Liver (tissue), 3 donors: ENCODE measurements around the gene TNS4.

ENCODE experiments used
- RAD21 ChIP-seq, 2 donors: IDR thresholded peaks; 2 replicates each; pipeline ENCODE4 v1.6.1; 2016; ENCODE audit warnings: antibody characterized with exemption in 2 of 2, mild to moderate bottlenecking in 2 of 2
- YY1 ChIP-seq: IDR thresholded peaks from 2 replicates; pipeline ENCODE4 v1.6.1; 2016; ENCODE audit warnings: antibody characterized with exemption, mild to moderate bottlenecking
- TF ChIP-seq, protein P1 (sequence below): IDR thresholded peaks from 2 replicates; pipeline ENCODE4 v1.6.1; 2016; ENCODE audit warnings: antibody characterized with exemption
- TF ChIP-seq, protein P2 (sequence below): fragments of 150-350 bp; IDR thresholded peaks from 2 replicates; pipeline ENCODE4 v1.5.1; 2017; ENCODE audit warnings: improper control_type of control experiment, low read depth, low read length; ENCODE audit not compliant: missing input control
- TF ChIP-seq, protein P3 (sequence below): IDR thresholded peaks from 2 replicates; pipeline ENCODE4 v1.6.1; 2016; ENCODE audit warnings: antibody characterized with exemption, mild to moderate bottlenecking
- donor health status: healthy.
- donor health status: healthy.

DNA sequence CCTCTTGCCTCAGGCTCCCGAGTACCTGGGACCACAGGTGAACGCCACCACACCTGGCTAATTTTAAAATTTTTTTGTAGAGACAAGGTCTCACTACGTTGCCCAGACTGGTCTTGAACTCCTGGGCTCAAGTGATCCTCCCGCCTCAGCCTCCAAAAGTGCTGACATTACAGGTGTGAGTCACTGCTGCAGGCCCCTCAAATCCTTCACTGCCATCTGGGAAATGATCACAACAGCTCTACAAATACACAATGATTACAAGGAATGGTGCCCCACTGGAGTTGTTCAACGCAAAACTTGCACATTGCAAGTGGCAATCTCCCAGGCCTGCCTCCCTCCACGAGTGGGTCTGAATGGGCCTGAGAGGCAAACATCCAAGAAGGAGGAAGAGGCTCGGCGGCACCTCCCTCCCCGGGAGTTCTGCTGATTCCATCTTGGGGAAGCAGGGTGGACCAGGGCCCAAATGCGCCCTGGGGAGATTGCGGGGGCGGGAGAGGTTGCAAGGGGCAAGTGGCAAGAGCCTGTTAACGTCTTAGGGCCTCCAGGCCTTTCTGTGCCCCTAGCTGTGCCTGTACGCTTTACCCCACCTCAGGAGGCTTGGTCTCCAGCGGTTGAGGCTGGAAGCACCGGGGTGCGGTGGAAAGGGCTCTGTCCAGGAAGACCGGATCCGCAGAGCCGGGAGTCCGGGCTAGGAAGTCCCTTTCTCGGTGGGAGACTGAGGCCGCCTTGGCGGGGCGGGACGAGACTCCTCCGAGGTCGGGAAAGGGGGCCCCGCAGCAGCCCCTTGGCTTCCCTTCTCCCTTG, 58.8 kb downstream of the TNS4 start:
- no peak for TF ChIP-seq RAD21 (IDR thresholded peaks at IDR 0.05)
- TF ChIP-seq, protein P1, sequence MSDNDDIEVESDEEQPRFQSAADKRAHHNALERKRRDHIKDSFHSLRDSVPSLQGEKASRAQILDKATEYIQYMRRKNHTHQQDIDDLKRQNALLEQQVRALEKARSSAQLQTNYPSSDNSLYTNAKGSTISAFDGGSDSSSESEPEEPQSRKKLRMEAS = no peak
- TF ChIP-seq, protein P2, sequence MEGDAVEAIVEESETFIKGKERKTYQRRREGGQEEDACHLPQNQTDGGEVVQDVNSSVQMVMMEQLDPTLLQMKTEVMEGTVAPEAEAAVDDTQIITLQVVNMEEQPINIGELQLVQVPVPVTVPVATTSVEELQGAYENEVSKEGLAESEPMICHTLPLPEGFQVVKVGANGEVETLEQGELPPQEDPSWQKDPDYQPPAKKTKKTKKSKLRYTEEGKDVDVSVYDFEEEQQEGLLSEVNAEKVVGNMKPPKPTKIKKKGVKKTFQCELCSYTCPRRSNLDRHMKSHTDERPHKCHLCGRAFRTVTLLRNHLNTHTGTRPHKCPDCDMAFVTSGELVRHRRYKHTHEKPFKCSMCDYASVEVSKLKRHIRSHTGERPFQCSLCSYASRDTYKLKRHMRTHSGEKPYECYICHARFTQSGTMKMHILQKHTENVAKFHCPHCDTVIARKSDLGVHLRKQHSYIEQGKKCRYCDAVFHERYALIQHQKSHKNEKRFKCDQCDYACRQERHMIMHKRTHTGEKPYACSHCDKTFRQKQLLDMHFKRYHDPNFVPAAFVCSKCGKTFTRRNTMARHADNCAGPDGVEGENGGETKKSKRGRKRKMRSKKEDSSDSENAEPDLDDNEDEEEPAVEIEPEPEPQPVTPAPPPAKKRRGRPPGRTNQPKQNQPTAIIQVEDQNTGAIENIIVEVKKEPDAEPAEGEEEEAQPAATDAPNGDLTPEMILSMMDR = peak; percentile 6
- TF ChIP-seq, protein P3, sequence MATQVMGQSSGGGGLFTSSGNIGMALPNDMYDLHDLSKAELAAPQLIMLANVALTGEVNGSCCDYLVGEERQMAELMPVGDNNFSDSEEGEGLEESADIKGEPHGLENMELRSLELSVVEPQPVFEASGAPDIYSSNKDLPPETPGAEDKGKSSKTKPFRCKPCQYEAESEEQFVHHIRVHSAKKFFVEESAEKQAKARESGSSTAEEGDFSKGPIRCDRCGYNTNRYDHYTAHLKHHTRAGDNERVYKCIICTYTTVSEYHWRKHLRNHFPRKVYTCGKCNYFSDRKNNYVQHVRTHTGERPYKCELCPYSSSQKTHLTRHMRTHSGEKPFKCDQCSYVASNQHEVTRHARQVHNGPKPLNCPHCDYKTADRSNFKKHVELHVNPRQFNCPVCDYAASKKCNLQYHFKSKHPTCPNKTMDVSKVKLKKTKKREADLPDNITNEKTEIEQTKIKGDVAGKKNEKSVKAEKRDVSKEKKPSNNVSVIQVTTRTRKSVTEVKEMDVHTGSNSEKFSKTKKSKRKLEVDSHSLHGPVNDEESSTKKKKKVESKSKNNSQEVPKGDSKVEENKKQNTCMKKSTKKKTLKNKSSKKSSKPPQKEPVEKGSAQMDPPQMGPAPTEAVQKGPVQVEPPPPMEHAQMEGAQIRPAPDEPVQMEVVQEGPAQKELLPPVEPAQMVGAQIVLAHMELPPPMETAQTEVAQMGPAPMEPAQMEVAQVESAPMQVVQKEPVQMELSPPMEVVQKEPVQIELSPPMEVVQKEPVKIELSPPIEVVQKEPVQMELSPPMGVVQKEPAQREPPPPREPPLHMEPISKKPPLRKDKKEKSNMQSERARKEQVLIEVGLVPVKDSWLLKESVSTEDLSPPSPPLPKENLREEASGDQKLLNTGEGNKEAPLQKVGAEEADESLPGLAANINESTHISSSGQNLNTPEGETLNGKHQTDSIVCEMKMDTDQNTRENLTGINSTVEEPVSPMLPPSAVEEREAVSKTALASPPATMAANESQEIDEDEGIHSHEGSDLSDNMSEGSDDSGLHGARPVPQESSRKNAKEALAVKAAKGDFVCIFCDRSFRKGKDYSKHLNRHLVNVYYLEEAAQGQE = no peak
- TF ChIP-seq YY1 = peak; percentile 28
